Prostate gland (tissue), 2 donors: ENCODE results near the gene ANKRD11.

Experiments
- CTCF ChIP-seq, 4 experiments: fragments of 200-600 bp in 2 of 4; fragments of 450-650 bp in 2 of 4; sonication (generic) in 2 of 4; IDR thresholded peaks; 1 replicate in 3 of 4; 2 replicates in 1 of 4; pipeline ENCODE4 v1.5.1; 2016 to 2019; ENCODE audit warnings: antibody characterized with exemption in 4 of 4, mild to moderate bottlenecking in 2 of 4, moderate library complexity in 2 of 4
- POLR2A ChIP-seq: fragments of 450-650 bp; IDR thresholded peaks from one replicate; pipeline ENCODE4 v1.6.1; 2016; ENCODE audit warnings: antibody characterized with exemption, mild to moderate bottlenecking
- POLR2AphosphoS5 ChIP-seq: sonication (generic); formaldehyde crosslinking; IDR thresholded peaks from one replicate; pipeline ENCODE4 v1.6.1; 2017; ENCODE audit warnings: antibody characterized with exemption

DNA sequence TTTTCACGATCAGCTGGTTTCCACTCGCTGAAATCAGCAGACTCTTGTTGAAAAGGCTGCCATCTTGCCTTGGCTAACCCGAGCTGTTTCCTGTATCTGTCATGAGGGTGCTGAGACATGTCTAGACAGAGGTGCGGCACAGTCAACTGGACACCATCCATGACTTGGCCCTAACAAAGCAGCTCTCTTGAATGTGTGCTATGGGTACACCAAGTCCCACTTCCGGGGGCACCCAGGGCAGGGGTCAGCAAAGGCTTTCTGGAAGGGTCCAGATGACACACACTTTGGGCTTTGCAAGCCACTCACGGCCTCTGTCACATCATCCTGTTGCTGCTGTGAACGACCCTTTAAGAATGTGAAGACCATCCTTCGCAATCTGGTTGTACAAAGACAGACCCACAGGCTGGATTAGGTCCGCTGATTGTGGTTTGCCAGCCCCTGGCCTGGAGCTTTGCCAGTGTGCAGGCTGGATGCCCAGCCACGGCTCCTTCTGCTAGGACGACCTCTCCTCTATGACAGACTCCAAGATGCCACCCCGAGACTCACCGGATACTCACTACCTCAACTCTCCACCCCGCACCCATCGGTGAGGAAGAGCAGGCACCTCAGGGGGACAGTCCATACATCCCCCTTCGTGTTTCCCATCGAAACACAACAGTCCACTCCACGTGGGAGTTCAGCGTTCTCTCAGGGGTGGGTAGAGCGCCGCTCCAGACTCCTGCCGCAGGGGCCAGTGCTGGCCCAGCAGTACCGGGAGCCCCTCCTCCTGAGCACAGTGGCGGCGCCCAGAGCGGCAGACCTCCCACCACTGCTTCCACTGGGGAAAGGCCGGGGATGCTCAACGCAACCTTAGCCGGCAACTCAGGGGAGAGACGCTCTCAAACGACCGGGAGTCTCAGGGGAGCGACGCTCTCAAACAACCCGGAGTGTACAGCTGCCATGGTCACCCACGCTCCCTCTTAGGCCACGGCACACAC, 123.5 kb downstream of the ANKRD11 start:
- no peak for TF ChIP-seq CTCF (IDR thresholded peaks at IDR 0.05)
- TF ChIP-seq POLR2AphosphoS5: no peak
- no peak for TF ChIP-seq POLR2A
